Neural crest cell (in vitro differentiated cells): ENCODE measurements around the gene LINGO4. TPM values are rescaled to one million over a fixed set of nuclear protein-coding genes. Genes with fewer than 3 reads are reported as not detected.

Source experiments
- DNase-seq: peaks from one replicate; pipeline ENCODE4 v3.0.0; 2021; ENCODE audit warnings: low read depth, mixed read lengths, low spot score
- H3K27ac Mint-ChIP-seq: one replicate; pipeline ENCODE4 v1.8.0; 2021; ENCODE audit warnings: mild to moderate bottlenecking, mixed read lengths; ENCODE audit not compliant: unreplicated experiment
- H3K27me3 Mint-ChIP-seq: 2 replicates; pipeline ENCODE4 v1.8.0; 2021; ENCODE audit warnings: low read depth, mild to moderate bottlenecking, mixed read lengths
- H3K36me3 Mint-ChIP-seq: 2 replicates; pipeline ENCODE4 v1.8.0; 2021; ENCODE audit warnings: low read depth, mild to moderate bottlenecking, mixed read lengths
- H3K4me1 Mint-ChIP-seq: 2 replicates; pipeline ENCODE4 v1.8.0; 2021; ENCODE audit warnings: mixed read lengths
- H3K4me3 Mint-ChIP-seq: one replicate; pipeline ENCODE4 v1.8.0; 2021; ENCODE audit warnings: mild to moderate bottlenecking, mixed read lengths
- H3K9me3 Mint-ChIP-seq: 2 replicates; pipeline ENCODE4 v1.8.0; 2021; ENCODE audit warnings: mixed read lengths
- total RNA-seq: library from RNA; stranded (reverse); gene quantifications from 2 replicates; pipeline ENCODE4 v1.2.1, GENCODE V29; 2021
- TF ChIP-seq, protein P1 (sequence below): fragments of 200-600 bp; sonication (generic); conservative IDR thresholded peaks from 2 replicates; pipeline ENCODE4 v1.5.0; 2021; ENCODE audit warnings: antibody characterized with exemption, mild to moderate bottlenecking

Gene LINGO4
- total RNA-seq, 1 donor from 2014 or later = not detected

DNA sequence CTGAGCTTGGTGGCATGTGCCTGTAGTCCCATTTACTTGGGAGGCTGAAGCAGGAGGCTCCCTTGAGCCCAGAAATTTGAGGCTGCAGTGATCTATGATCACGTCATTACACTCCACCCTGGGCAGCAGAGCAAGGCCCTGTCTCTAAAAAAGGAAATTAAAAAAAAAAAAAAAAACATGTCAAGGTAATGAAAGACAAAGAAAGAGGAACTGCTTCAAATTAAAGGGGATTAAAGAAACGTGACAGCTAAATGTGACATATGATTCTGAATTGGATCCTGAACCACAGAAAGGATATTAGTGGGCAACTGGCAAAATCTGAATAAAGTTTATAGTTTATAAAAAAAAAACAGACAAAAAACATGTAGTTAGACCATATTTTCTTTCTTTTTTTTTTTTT, 38.2 kb upstream of the LINGO4 start:
- Mint-ChIP-seq H3K4me3 (no peak overlapping the region), H3K4me1 (peaks cover 32% of the 10 kb centered on the region)

GRCh38 chr1:151841141-151841540, 35.9 kb upstream of the LINGO4 start:
- TF ChIP-seq, protein P1, sequence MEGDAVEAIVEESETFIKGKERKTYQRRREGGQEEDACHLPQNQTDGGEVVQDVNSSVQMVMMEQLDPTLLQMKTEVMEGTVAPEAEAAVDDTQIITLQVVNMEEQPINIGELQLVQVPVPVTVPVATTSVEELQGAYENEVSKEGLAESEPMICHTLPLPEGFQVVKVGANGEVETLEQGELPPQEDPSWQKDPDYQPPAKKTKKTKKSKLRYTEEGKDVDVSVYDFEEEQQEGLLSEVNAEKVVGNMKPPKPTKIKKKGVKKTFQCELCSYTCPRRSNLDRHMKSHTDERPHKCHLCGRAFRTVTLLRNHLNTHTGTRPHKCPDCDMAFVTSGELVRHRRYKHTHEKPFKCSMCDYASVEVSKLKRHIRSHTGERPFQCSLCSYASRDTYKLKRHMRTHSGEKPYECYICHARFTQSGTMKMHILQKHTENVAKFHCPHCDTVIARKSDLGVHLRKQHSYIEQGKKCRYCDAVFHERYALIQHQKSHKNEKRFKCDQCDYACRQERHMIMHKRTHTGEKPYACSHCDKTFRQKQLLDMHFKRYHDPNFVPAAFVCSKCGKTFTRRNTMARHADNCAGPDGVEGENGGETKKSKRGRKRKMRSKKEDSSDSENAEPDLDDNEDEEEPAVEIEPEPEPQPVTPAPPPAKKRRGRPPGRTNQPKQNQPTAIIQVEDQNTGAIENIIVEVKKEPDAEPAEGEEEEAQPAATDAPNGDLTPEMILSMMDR = no peak
- DNase-seq = no peak
- peaks cover 31% of the 10 kb centered on the region for H3K4me1 Mint-ChIP-seq
- no peaks in the 10 kb centered on the region for H3K36me3 Mint-ChIP-seq
- H3K27me3 Mint-ChIP-seq = peaks cover 43% of the 10 kb centered on the region
- no peaks in the 10 kb centered on the region for H3K9me3 Mint-ChIP-seq
- no peak overlapping the region for H3K27ac Mint-ChIP-seq
- H3K4me3 Mint-ChIP-seq = peak overlapping the region; percentile 21

More for the DNA sequence above, 38.2 kb upstream of the LINGO4 start:
- H3K27ac Mint-ChIP-seq = no peak overlapping the region
- no peaks in the 10 kb centered on the region for H3K36me3 Mint-ChIP-seq
- TF ChIP-seq, protein P1 = no peak
- H3K9me3 Mint-ChIP-seq = no peaks in the 10 kb centered on the region
- H3K27me3 Mint-ChIP-seq = peaks cover 29% of the 10 kb centered on the region
- DNase-seq = no peak

GRCh38 chr1:151840421-151840820, 35.2 kb upstream of the LINGO4 start:
- Mint-ChIP-seq H3K4me1 (peaks cover 29% of the 10 kb centered on the region), H3K4me3 (peak overlapping the region; percentile 82), H3K9me3 (no peaks in the 10 kb centered on the region), H3K27ac (peak overlapping the region; percentile 95), H3K36me3 (no peaks in the 10 kb centered on the region), H3K27me3 (peaks cover 49% of the 10 kb centered on the region)
- DNase-seq = no peak
- TF ChIP-seq, protein P1 = no peak

GRCh38 chr1:151839457-151840403, 34.5 kb upstream of the LINGO4 start, which contains the start of gene C2CD4D:
TSS of gene C2CD4D (minus strand) at chr1:151839820. CDS start at chr1:151838989, 831 bp downstream.
- Mint-ChIP-seq H3K36me3 (no peaks in the 10 kb centered on the region), H3K27me3 (peaks cover 52% of the 10 kb centered on the region), H3K27ac (peak within 1 kb of the TSS; percentile 95), H3K9me3 (no peaks in the 10 kb centered on the region), H3K4me1 (peaks cover 29% of the 10 kb centered on the region), H3K4me3 (peak within 1 kb of the TSS; percentile 82)
- DNase-seq = peak; percentile 66
- TF ChIP-seq, protein P1 = no peak

DNA sequence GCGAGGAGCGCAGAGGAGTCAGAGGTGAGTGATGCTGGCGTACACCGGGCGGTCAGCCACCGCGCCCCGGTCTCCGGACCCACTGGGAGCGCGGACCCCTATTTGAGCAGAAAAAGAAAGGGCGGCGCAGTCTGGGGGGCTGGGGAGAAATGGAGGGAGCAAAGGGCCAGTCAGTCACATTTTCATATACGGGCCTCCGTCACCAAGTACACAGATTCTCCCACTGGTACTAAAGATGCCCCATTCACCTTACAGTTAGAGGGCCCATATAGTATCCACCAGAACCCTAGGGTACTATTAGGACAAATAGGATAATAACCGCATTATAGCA, 33.8 kb upstream of the LINGO4 start:
- Mint-ChIP-seq H3K4me3 (peak overlapping the region; percentile 82), H3K27ac (no peak overlapping the region), H3K9me3 (no peaks in the 10 kb centered on the region), H3K36me3 (no peaks in the 10 kb centered on the region), H3K27me3 (peaks cover 52% of the 10 kb centered on the region), H3K4me1 (peaks cover 29% of the 10 kb centered on the region)
- TF ChIP-seq, protein P1 = no peak
- no peak for DNase-seq
